Neutrophil (primary cell): Measurements from ENCODE around the gene FALEC.

Experiments
- H3K27ac ChIP-seq: fragments of 200-600 bp; sonication (generic); 2 replicates; pipeline ENCODE4 v1.5.1; 2016; ENCODE audit warnings: mild to moderate bottlenecking, moderate library complexity
- H3K27me3 ChIP-seq: fragments of 200-600 bp; sonication (generic); 2 replicates; pipeline ENCODE4 v1.6.0; 2016; ENCODE audit warnings: mild to moderate bottlenecking
- H3K36me3 ChIP-seq: fragments of 200-600 bp; sonication (generic); 2 replicates; pipeline ENCODE4 v1.5.1; 2017
- H3K4me1 ChIP-seq, 2 experiments: fragments of 200-600 bp in 1 of 2; sonication (generic) in 1 of 2; 1 replicate in 1 of 2; 2 replicates in 1 of 2; pipeline versions ENCODE4 v1.5.1 to v1.6.1; 2013 to 2016; ENCODE audit warnings: low read depth in 1 of 2, low read length in 1 of 2, mild to moderate bottlenecking in 1 of 2, moderate library complexity in 1 of 2; ENCODE audit not compliant: control insufficient read depth in 1 of 2, insufficient read depth in 1 of 2
- H3K4me3 ChIP-seq, 2 experiments: fragments of 200-600 bp in 1 of 2; sonication (generic) in 1 of 2; 1 replicate in 1 of 2; 2 replicates in 1 of 2; pipeline ENCODE4 v1.5.1; 2013 to 2016; ENCODE audit warnings: low read depth in 1 of 2, low read length in 1 of 2, mild to moderate bottlenecking in 1 of 2, moderate library complexity in 1 of 2
- H3K9me3 ChIP-seq: fragments of 200-600 bp; sonication (generic); 2 replicates; pipeline ENCODE4 v1.5.1; 2016
- CTCF ChIP-seq: fragments of 200-600 bp; sonication (generic); IDR thresholded peaks from 2 replicates; pipeline ENCODE4 v1.5.1; 2016; ENCODE audit warnings: antibody characterized with exemption

Gene FALEC

GRCh38 chr1:150553392-150554085, 38.0 kb downstream of the FALEC start:
- Histone ChIP-seq H3K4me3 (peak overlapping the region; percentile 51 to 65), H3K27me3 (peaks cover 19% of the 10 kb centered on the region), H3K27ac (peak overlapping the region; percentile 90), H3K36me3 (peaks cover 45% of the 10 kb centered on the region), H3K9me3 (no peaks in the 10 kb centered on the region), H3K4me1 (peaks cover 55 to 62% of the 10 kb centered on the region in 2 experiments)
- TF ChIP-seq CTCF: no peak

GRCh38 chr1:150554086-150554452, 38.5 kb downstream of the FALEC start:
- Histone ChIP-seq H3K4me1 (peaks cover 58 to 63% of the 10 kb centered on the region in 2 experiments), H3K27me3 (peaks cover 15% of the 10 kb centered on the region), H3K4me3 (no peak overlapping the region), H3K9me3 (no peaks in the 10 kb centered on the region), H3K27ac (peak overlapping the region; percentile 90), H3K36me3 (peaks cover 50% of the 10 kb centered on the region)
- no peak for TF ChIP-seq CTCF

- no peaks in the 10 kb centered on the region for H3K9me3 ChIP-seq
- TF ChIP-seq CTCF: no peak
- peaks cover 63% of the 10 kb centered on the region for H3K36me3 ChIP-seq
Measured at GRCh38 chr1:150555198-150555970, 39.8 kb downstream of the FALEC start.

GRCh38 chr1:150555971-150556865, 40.7 kb downstream of the FALEC start:
- peaks cover 69% of the 10 kb centered on the region for H3K36me3 ChIP-seq
- TF ChIP-seq CTCF: no peak
- H3K27ac ChIP-seq: peak overlapping the region; percentile 18
- H3K9me3 ChIP-seq: no peaks in the 10 kb centered on the region
- peaks cover 61 to 64% of the 10 kb centered on the region in 2 experiments for H3K4me1 ChIP-seq
- no peak overlapping the region for H3K4me3 ChIP-seq
- H3K27me3 ChIP-seq: no peaks in the 10 kb centered on the region

More at GRCh38 chr1:150555198-150555970, 39.8 kb downstream of the FALEC start:
- peaks cover 3% of the 10 kb centered on the region for H3K27me3 ChIP-seq
- peak overlapping the region; percentile 13 for H3K27ac ChIP-seq
- peaks cover 61 to 64% of the 10 kb centered on the region in 2 experiments for H3K4me1 ChIP-seq
- no peak overlapping the region for H3K4me3 ChIP-seq

GRCh38 chr1:150557065-150557600, 41.6 kb downstream of the FALEC start:
- Histone ChIP-seq H3K9me3 (no peaks in the 10 kb centered on the region), H3K36me3 (peaks cover 76% of the 10 kb centered on the region), H3K27ac (no peak overlapping the region), H3K27me3 (no peaks in the 10 kb centered on the region), H3K4me3 (no peak overlapping the region), H3K4me1 (peaks cover 60 to 61% of the 10 kb centered on the region in 2 experiments)
- TF ChIP-seq CTCF: no peak
